GM19395 (cell line): ENCODE measurements around the gene CYB5D1.

Experiments used
- ATAC-seq: cut with Tn5 transposase; IDR thresholded peaks from one replicate; pipeline ENCODE4 v1.9.1; 2021; ENCODE audit warnings: mild to moderate bottlenecking, moderate library complexity; ENCODE audit not compliant: unreplicated experiment

Gene CYB5D1

DNA sequence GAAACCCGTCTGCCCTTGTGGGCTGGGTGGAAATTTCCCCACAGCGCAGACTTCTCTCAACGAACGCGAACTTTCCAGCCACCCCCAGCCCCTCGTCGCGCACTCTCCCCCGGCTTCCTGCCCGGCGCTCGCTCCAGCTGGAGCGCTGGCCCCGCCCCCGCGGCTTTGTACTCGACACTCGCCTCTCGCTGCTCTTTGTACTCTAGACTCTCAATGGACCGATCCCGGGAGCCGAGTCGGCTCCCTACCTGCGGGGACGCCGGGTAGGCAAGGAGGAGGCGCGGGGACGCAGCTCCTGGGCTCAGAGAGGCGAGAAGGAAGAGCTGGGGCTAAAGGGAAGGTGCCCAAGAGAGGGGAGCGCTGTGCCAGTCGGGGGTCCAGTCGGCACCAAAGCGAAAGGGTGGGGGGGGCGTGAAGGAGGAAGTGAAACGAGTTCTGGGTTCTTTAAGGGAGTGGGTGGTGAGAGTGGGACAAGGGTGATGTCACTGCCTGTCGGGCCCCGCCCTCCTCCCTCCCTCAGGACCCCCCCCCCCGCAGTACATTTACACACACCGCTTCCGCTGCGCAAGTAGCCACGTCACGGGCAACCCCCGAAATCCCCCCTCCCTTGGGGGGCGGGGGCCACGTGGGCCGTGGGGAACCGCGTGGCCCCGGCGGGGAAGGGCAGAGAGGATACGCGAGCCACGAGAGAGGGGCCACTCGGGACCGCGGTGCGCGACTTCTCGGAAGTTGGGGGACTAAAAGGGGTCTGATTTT, 14.1 kb upstream of the CYB5D1 start:
- ATAC-seq, result peak; percentile 33

GRCh38 chr17:7844292-7845154, 13.3 kb upstream of the CYB5D1 start:
- ATAC-seq, result peak; percentile 52

GRCh38 chr17:7845359-7846062, 12.3 kb upstream of the CYB5D1 start:
- ATAC-seq, result no peak

DNA sequence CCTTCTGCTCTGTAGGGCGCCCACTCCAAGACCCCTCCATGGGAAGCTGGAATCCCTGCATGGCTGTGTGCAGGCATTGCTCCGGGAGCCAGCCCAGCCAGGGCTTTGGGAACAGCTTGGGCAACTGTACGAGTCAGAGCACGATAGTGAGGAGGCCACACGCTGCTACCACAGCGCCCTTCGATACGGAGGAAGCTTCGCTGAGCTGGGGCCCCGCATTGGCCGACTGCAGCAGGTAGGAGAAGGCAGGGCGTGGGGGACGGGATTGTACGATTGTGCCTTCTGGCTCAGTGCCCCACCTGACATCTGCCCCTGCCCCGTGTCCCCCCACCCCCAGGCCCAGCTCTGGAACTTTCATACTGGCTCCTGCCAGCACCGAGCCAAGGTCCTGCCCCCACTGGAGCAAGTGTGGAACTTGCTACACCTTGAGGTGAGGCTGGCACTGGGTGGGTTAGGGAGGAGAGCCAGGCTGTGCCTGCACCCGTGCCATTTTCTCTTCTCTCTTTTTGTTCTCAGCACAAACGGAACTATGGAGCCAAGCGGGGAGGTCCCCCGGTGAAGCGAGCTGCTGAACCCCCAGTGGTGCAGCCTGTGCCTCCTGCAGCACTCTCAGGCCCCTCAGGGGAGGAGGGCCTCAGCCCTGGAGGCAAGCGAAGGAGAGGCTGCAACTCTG, 11.6 kb upstream of the CYB5D1 start:
- ATAC-seq, result no peak

DNA sequence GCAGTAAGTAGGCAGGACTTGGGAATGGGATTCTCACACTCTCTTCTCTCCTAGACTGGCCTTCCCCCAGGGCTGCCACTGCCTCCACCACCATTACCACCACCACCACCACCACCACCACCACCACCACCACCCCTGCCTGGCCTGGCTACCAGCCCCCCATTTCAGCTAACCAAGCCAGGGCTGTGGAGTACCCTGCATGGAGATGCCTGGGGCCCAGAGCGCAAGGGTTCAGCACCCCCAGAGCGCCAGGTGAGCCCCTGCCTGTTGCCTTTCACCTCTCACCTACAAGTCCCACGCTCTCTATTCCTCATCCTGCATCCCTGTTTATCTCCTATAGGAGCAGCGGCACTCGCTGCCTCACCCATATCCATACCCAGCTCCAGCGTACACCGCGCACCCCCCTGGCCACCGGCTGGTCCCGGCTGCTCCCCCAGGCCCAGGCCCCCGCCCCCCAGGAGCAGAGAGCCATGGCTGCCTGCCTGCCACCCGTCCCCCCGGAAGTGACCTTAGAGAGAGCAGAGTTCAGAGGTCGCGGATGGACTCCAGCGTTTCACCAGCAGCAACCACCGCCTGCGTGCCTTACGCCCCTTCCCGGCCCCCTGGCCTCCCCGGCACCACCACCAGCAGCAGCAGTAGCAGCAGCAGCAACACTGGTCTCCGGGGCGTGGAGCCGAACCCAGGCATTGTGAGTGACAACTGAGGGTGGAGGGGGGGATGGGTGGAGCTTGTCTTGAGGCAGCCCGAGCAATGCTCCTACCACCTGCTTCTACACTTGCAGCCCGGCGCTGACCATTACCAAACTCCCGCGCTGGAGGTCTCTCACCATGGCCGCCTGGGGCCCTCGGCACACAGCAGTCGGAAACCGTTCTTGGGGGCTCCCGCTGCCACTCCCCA, 10.8 kb upstream of the CYB5D1 start:
- no peak for ATAC-seq

DNA sequence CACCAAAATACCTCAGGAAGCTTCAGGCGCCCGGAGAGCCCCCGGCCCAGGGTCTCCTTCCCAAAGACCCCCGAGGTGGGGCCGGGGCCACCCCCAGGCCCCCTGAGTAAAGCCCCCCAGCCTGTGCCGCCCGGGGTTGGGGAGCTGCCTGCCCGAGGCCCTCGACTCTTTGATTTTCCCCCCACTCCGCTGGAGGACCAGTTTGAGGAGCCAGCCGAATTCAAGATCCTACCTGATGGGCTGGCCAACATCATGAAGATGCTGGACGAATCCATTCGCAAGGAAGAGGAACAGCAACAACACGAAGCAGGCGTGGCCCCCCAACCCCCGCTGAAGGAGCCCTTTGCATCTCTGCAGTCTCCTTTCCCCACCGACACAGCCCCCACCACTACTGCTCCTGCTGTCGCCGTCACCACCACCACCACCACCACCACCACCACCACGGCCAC, 9.6 kb upstream of the CYB5D1 start:
- no peak for ATAC-seq

- no peak for ATAC-seq
These were observed 9.1 kb upstream of the CYB5D1 start for GRCh38 chr17:7848739-7849129.

- no peak for ATAC-seq
These were observed 8.6 kb upstream of the CYB5D1 start for GRCh38 chr17:7849130-7849750.

DNA sequence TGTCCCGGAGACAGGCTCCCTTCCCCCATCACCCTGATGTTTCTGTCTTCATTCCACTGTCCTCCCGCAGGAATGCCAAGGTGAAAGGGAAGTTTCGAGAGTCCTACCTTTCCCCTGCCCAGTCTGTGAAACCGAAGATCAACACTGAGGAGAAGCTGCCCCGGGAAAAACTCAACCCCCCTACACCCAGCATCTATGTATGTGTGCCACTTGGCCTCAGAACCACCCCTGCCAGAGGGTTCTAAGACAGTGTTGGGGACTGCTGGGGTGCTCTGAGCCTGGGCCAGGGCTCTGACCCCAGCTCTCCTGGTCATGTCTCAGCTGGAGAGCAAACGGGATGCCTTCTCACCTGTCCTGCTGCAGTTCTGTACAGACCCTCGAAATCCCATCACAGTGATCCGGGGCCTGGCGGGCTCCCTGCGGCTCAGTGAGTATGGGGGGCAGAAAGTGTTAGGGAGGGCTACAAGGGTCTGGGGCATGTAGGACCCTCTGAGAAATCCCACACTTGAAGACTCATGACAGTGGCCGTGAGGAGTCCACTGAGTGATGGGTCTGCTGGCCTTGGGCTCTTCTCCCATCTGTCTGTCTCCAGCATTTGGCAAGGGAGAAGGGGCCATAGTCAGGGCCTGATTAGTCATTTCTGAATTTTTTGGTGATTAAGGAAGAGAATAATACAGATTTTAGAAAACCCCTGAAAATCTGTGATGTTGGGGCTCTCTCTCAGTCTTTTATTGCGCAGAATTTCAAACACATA, 7.9 kb upstream of the CYB5D1 start:
- no peak for ATAC-seq

DNA sequence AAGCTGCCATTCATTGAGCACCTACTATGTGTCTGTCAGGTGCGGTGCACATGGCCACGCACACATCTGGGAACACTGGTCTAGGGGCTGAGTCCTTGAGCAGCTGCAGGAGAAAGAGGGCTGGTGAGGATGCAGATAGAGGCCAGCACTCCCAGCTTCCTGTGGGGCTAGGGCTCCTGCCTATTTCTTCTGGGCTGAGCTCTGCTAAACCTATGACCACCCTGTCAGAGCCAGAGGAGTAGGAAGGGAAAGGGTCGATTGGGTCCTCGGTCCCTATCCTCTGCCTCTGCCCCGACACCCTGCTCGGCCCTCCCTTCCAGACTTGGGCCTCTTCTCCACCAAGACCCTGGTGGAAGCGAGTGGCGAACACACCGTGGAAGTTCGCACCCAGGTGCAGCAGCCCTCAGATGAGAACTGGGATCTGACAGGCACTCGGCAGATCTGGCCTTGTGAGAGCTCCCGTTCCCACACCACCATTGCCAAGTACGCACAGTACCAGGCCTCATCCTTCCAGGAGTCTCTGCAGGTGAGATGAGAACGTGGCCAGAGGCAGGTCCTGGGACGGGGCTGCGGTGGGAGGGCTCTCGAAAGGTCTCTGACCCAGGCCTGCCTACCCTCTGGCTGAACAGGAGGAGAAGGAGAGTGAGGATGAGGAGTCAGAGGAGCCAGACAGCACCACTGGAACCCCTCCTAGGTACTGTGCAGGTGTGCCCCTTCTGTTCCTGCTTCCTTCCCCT, 6.9 kb upstream of the CYB5D1 start:
- ATAC-seq, result no peak

GRCh38 chr17:7851438-7852261, 6.2 kb upstream of the CYB5D1 start:
- ATAC-seq, result peak; percentile 75

- ATAC-seq, result no peak
These were observed 5.5 kb upstream of the CYB5D1 start for GRCh38 chr17:7852262-7852670.

GRCh38 chr17:7852919-7853690, 4.7 kb upstream of the CYB5D1 start:
- no peak for ATAC-seq

- ATAC-seq, result no peak
These were observed 4.1 kb upstream of the CYB5D1 start for GRCh38 chr17:7853691-7854038.

DNA sequence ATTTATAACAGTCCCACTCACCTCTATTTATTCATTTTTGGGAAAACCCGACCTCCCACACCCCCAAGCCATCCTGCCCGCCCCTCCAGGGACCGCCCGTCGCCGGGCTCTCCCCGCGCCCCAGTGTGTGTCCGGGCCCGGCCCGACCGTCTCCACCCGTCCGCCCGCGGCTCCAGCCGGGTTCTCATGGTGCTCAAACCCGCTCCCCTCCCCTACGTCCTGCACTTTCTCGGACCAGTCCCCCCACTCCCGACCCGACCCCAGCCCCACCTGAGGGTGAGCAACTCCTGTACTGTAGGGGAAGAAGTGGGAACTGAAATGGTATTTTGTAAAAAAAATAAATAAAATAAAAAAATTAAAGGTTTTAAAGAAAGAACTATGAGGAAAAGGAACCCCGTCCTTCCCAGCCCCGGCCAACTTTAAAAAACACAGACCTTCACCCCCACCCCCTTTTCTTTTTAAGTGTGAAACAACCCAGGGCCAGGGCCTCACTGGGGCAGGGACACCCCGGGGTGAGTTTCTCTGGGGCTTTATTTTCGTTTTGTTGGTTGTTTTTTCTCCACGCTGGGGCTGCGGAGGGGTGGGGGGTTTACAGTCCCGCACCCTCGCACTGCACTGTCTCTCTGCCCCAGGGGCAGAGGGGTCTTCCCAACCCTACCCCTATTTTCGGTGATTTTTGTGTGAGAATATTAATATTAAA, 3.6 kb upstream of the CYB5D1 start:
- no peak for ATAC-seq
